Immature natural killer cell (primary cell): Measurements from ENCODE around the gene CCDC8. TPM values are rescaled to one million over a fixed set of nuclear protein-coding genes. Genes with fewer than 3 reads are reported as not detected.
A peak's percentile ranks its signal among the peaks of the same experiment; 100 is the strongest.
"Not testable (repeated sequence)": the region's sequence is repeated elsewhere in the genome, so short reads cannot be mapped to it uniquely, and the experiment has no call there.

Experiments used
- DNase-seq, 3 donors: peaks; one replicate each; pipeline ENCODE4 v3.0.0; 2022; ENCODE audit warnings: mixed read lengths in 1 of 3
- H3K27ac Mint-ChIP-seq, 6 donors: one replicate each; pipeline ENCODE4 v1.8.0; 2020; ENCODE audit warnings: mixed read lengths in 6 of 6, mild to moderate bottlenecking in 5 of 6, inconsistent platforms in 4 of 6, moderate library complexity in 3 of 6
- H3K27me3 Mint-ChIP-seq, 3 donors: one replicate each; pipeline ENCODE4 v1.8.0; 2020 to 2021; ENCODE audit warnings: low read depth in 3 of 3, mild to moderate bottlenecking in 3 of 3, mixed read lengths in 3 of 3, moderate library complexity in 3 of 3, inconsistent platforms in 1 of 3
- H3K36me3 Mint-ChIP-seq, 3 donors: one replicate each; pipeline ENCODE4 v1.8.0; 2020; ENCODE audit warnings: mixed read lengths in 3 of 3, inconsistent platforms in 2 of 3, mild to moderate bottlenecking in 2 of 3
- H3K4me1 Mint-ChIP-seq, 2 donors: one replicate each; pipeline ENCODE4 v1.8.0; 2020; ENCODE audit warnings: inconsistent platforms in 2 of 2, mild to moderate bottlenecking in 2 of 2, mixed read lengths in 2 of 2, moderate library complexity in 1 of 2
- H3K4me3 Mint-ChIP-seq, 5 donors: one replicate each; pipeline ENCODE4 v1.8.0; 2020; ENCODE audit warnings: mild to moderate bottlenecking in 5 of 5, mixed read lengths in 5 of 5, inconsistent platforms in 3 of 5, moderate library complexity in 3 of 5
- H3K9me3 Mint-ChIP-seq, 6 donors: one replicate each; pipeline ENCODE4 v1.8.0; 2020; ENCODE audit warnings: mild to moderate bottlenecking in 6 of 6, mixed read lengths in 6 of 6, inconsistent platforms in 4 of 6, moderate library complexity in 3 of 6
- polyA plus RNA-seq, 3 donors: library from polyadenylated mRNA; unstranded; fragments of 300-500 nt; fragmentation: Illumina TruSeq; gene quantifications; one replicate each; pipeline ENCODE4 v1.2.3, GENCODE V29; 2021

Gene CCDC8
- polyA plus RNA-seq, 3 donors from 2014 or later, result not detected

GRCh38 chr19:46423188-46423587, 9.8 kb upstream of the CCDC8 start:
- DNase-seq, result no peak
- Mint-ChIP-seq H3K27me3 (peaks cover 13 to 27% (median 27%) of the 10 kb centered on the region in 3 donors), H3K27ac (no peak overlapping the region), H3K36me3 (peaks cover 0 to 4% (median 0%) of the 10 kb centered on the region in 3 donors), H3K9me3 (no peaks in the 10 kb centered on the region), H3K4me3 (no peak overlapping the region), H3K4me1 (peaks cover 14% of the 10 kb centered on the region in 2 donors)

GRCh38 chr19:46422344-46422743, 9.0 kb upstream of the CCDC8 start:
- Mint-ChIP-seq H3K4me3 (no peak overlapping the region), H3K4me1 (peaks cover 10 to 11% of the 10 kb centered on the region in 2 donors), H3K27me3 (peaks cover 10 to 26% (median 20%) of the 10 kb centered on the region in 3 donors), H3K27ac (no peak overlapping the region), H3K9me3 (no peaks in the 10 kb centered on the region), H3K36me3 (peaks cover 0 to 4% (median 0%) of the 10 kb centered on the region in 3 donors)
- DNase-seq, result no peak

GRCh38 chr19:46420056-46420455, 6.7 kb upstream of the CCDC8 start:
- peaks cover 9 to 12% (median 9%) of the 10 kb centered on the region in 3 donors for H3K27me3 Mint-ChIP-seq
- DNase-seq, result no peak
- H3K4me1 Mint-ChIP-seq, result no peaks in the 10 kb centered on the region
- H3K4me3 Mint-ChIP-seq, result no peak overlapping the region
- H3K9me3 Mint-ChIP-seq, result no peaks in the 10 kb centered on the region
- H3K36me3 Mint-ChIP-seq, result no peaks in the 10 kb centered on the region
- no peak overlapping the region for H3K27ac Mint-ChIP-seq

GRCh38 chr19:46415804-46416709, 2.7 kb upstream of the CCDC8 start:
- H3K27ac Mint-ChIP-seq, H3K9me3 Mint-ChIP-seq, H3K36me3 Mint-ChIP-seq, H3K4me1 Mint-ChIP-seq: not testable (repeated sequence)
- peak in 1 of 3 donors; percentile 23 for DNase-seq
- Mint-ChIP-seq H3K27me3 (peaks cover 17 to 23% (median 20%) of the 10 kb centered on the region in 3 donors), H3K4me3 (peak overlapping the region in 1 of 5 donors; percentile 17)

GRCh38 chr19:46414899-46415298, 1.5 kb upstream of the CCDC8 start:
- not testable (repeated sequence) for H3K4me1 Mint-ChIP-seq, H3K9me3 Mint-ChIP-seq, H3K27ac Mint-ChIP-seq, DNase-seq, H3K36me3 Mint-ChIP-seq, H3K4me3 Mint-ChIP-seq
- H3K27me3 Mint-ChIP-seq, result peaks cover 18 to 29% (median 22%) of the 10 kb centered on the region in 3 donors

GRCh38 chr19:46412650-46413261, 608 bp downstream of the CCDC8 start:
- Mint-ChIP-seq H3K36me3 (no peaks in the 10 kb centered on the region), H3K27me3 (peaks cover 13 to 31% (median 30%) of the 10 kb centered on the region in 3 donors), H3K4me1 (peaks cover 0 to 2% of the 10 kb centered on the region in 2 donors), H3K27ac (no peak overlapping the region), H3K9me3 (no peaks in the 10 kb centered on the region), H3K4me3 (no peak overlapping the region)
- no peak for DNase-seq

- no peak overlapping the region for H3K4me3 Mint-ChIP-seq
- H3K27me3 Mint-ChIP-seq, result peaks cover 15 to 33% (median 31%) of the 10 kb centered on the region in 3 donors
- no peak overlapping the region for H3K27ac Mint-ChIP-seq
- H3K9me3 Mint-ChIP-seq, result no peaks in the 10 kb centered on the region
- DNase-seq, result no peak
- H3K36me3 Mint-ChIP-seq, result no peaks in the 10 kb centered on the region
- H3K4me1 Mint-ChIP-seq, result peaks cover 0 to 2% of the 10 kb centered on the region in 2 donors
These were observed 1.3 kb downstream of the CCDC8 start for GRCh38 chr19:46411925-46412649.

- Mint-ChIP-seq H3K27ac (no peak overlapping the region), H3K4me3 (no peak overlapping the region), H3K4me1 (peaks cover 0 to 2% of the 10 kb centered on the region in 2 donors), H3K9me3 (no peaks in the 10 kb centered on the region), H3K36me3 (no peaks in the 10 kb centered on the region), H3K27me3 (peaks cover 19 to 28% (median 27%) of the 10 kb centered on the region in 3 donors)
- DNase-seq, result no peak
These were observed 2.1 kb downstream of the CCDC8 start for GRCh38 chr19:46411088-46411924.

GRCh38 chr19:46410205-46411087, 2.9 kb downstream of the CCDC8 start:
- H3K4me3 Mint-ChIP-seq, result no peak overlapping the region
- H3K27me3 Mint-ChIP-seq, result peaks cover 17 to 33% (median 27%) of the 10 kb centered on the region in 3 donors
- peaks cover 0 to 2% of the 10 kb centered on the region in 2 donors for H3K4me1 Mint-ChIP-seq
- H3K27ac Mint-ChIP-seq, result no peak overlapping the region
- no peaks in the 10 kb centered on the region for H3K9me3 Mint-ChIP-seq
- H3K36me3 Mint-ChIP-seq, result no peaks in the 10 kb centered on the region
- no peak for DNase-seq

GRCh38 chr19:46409191-46409590, 4.2 kb downstream of the CCDC8 start:
- DNase-seq, result no peak
- H3K27me3 Mint-ChIP-seq, result peaks cover 20 to 35% (median 32%) of the 10 kb centered on the region in 3 donors
- no peaks in the 10 kb centered on the region for H3K9me3 Mint-ChIP-seq
- H3K27ac Mint-ChIP-seq, result no peak overlapping the region
- H3K4me1 Mint-ChIP-seq, result peaks cover 8 to 10% of the 10 kb centered on the region in 2 donors
- no peaks in the 10 kb centered on the region for H3K36me3 Mint-ChIP-seq
- no peak overlapping the region for H3K4me3 Mint-ChIP-seq

- H3K4me1 Mint-ChIP-seq, result peaks cover 14 to 15% of the 10 kb centered on the region in 2 donors
- no peaks in the 10 kb centered on the region for H3K9me3 Mint-ChIP-seq
- no peak overlapping the region for H3K27ac Mint-ChIP-seq
- H3K36me3 Mint-ChIP-seq, result no peaks in the 10 kb centered on the region
- H3K27me3 Mint-ChIP-seq, result peaks cover 19 to 32% (median 27%) of the 10 kb centered on the region in 3 donors
- no peak for DNase-seq
- no peak overlapping the region for H3K4me3 Mint-ChIP-seq
These were observed 4.7 kb downstream of the CCDC8 start for GRCh38 chr19:46408664-46409039.

- H3K27ac Mint-ChIP-seq, result peak overlapping the region in 2 of 6 donors; percentile 5 to 53
- H3K36me3 Mint-ChIP-seq, result no peaks in the 10 kb centered on the region
- H3K4me3 Mint-ChIP-seq, result peak overlapping the region in 1 of 5 donors; percentile 24
- no peak for DNase-seq
- H3K9me3 Mint-ChIP-seq, result no peaks in the 10 kb centered on the region
- H3K27me3 Mint-ChIP-seq, result peaks cover 21 to 31% (median 26%) of the 10 kb centered on the region in 3 donors
- H3K4me1 Mint-ChIP-seq, result peaks cover 17% of the 10 kb centered on the region in 2 donors
These were observed 5.3 kb downstream of the CCDC8 start for GRCh38 chr19:46407856-46408663.
